GM21447 (cell line): Measurements from ENCODE around the gene PTPRG.

ENCODE experiments used
- ATAC-seq: cut with Tn5 transposase; IDR thresholded peaks from one replicate; pipeline ENCODE4 v1.9.1; 2021; ENCODE audit not compliant: unreplicated experiment

Gene PTPRG

GRCh38 chr3:61819861-61820260 is 258.5 kb downstream of the PTPRG start:
- no peak for ATAC-seq

- no peak for ATAC-seq
Observed at GRCh38 chr3:61820306-61820992, 259.1 kb downstream of the PTPRG start.

- ATAC-seq = no peak
Observed at GRCh38 chr3:61821823-61822251, 260.5 kb downstream of the PTPRG start.

- ATAC-seq = no peak
Observed at GRCh38 chr3:61822588-61822987, 261.2 kb downstream of the PTPRG start.

- ATAC-seq = no peak
Observed at GRCh38 chr3:61824553-61825135, 263.3 kb downstream of the PTPRG start.

GRCh38 chr3:61826161-61826560 is 264.8 kb downstream of the PTPRG start:
- ATAC-seq = no peak

GRCh38 chr3:61828184-61828874 is 267.0 kb downstream of the PTPRG start:
- no peak for ATAC-seq

GRCh38 chr3:61828880-61829721 is 267.7 kb downstream of the PTPRG start:
- ATAC-seq = no peak

- ATAC-seq = no peak
Observed at GRCh38 chr3:61829722-61830350, 268.5 kb downstream of the PTPRG start.

GRCh38 chr3:61831973-61832372 is 270.6 kb downstream of the PTPRG start:
- ATAC-seq = no peak

GRCh38 chr3:61832375-61833229 is 271.2 kb downstream of the PTPRG start:
- ATAC-seq = no peak

GRCh38 chr3:61839256-61839655 is 277.9 kb downstream of the PTPRG start:
- ATAC-seq = no peak

- ATAC-seq = no peak
Observed at GRCh38 chr3:61841111-61841845, 279.9 kb downstream of the PTPRG start.

GRCh38 chr3:61841988-61842387 is 280.6 kb downstream of the PTPRG start:
- no peak for ATAC-seq

GRCh38 chr3:61844346-61844745 is 283.0 kb downstream of the PTPRG start:
- ATAC-seq = no peak

GRCh38 chr3:61846488-61846887 is 285.1 kb downstream of the PTPRG start:
- no peak for ATAC-seq

GRCh38 chr3:61847784-61848462 is 286.6 kb downstream of the PTPRG start:
- ATAC-seq = no peak

GRCh38 chr3:61848885-61849284 is 287.5 kb downstream of the PTPRG start:
- no peak for ATAC-seq

- ATAC-seq = no peak
Observed at GRCh38 chr3:61853912-61854311, 292.5 kb downstream of the PTPRG start.
